PC-3 (cell line): ENCODE data around the gene VASP.

Experiments
- EZH2 ChIP-seq: fragments of 300-600 bp; sonication (generic); IDR thresholded peaks from one replicate; pipeline ENCODE4 v1.6.1; 2017; ENCODE audit warnings: antibody characterized with exemption, mild to moderate bottlenecking, low read length; ENCODE audit not compliant: unreplicated experiment
- EZH2phosphoT487 ChIP-seq: fragments of 300-600 bp; sonication (generic); IDR thresholded peaks from 2 replicates; pipeline ENCODE4 v1.6.1; 2018; ENCODE audit warnings: mild to moderate bottlenecking, antibody characterized with exemption, low read length, borderline replicate concordance
- TF ChIP-seq, protein P1 (sequence below): fragments of 300-600 bp; sonication (generic); conservative IDR thresholded peaks from 2 replicates; pipeline ENCODE4 v1.5.1; 2017; ENCODE audit warnings: antibody characterized with exemption, low read depth, mild to moderate bottlenecking, low read length

- TF ChIP-seq, protein P1, sequence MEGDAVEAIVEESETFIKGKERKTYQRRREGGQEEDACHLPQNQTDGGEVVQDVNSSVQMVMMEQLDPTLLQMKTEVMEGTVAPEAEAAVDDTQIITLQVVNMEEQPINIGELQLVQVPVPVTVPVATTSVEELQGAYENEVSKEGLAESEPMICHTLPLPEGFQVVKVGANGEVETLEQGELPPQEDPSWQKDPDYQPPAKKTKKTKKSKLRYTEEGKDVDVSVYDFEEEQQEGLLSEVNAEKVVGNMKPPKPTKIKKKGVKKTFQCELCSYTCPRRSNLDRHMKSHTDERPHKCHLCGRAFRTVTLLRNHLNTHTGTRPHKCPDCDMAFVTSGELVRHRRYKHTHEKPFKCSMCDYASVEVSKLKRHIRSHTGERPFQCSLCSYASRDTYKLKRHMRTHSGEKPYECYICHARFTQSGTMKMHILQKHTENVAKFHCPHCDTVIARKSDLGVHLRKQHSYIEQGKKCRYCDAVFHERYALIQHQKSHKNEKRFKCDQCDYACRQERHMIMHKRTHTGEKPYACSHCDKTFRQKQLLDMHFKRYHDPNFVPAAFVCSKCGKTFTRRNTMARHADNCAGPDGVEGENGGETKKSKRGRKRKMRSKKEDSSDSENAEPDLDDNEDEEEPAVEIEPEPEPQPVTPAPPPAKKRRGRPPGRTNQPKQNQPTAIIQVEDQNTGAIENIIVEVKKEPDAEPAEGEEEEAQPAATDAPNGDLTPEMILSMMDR, result no peak
- TF ChIP-seq EZH2, result no peak
- TF ChIP-seq EZH2phosphoT487, result no peak
These were observed 22.1 kb downstream of the VASP start for GRCh38 chr19:45529420-45529785.
